ENCODE measurements around the gene ABCA1. TPM values are rescaled to one million over a fixed set of nuclear protein-coding genes. Genes with fewer than 3 reads are reported as not detected.

The ABCA1 gene
- polyA plus RNA-seq, 1 experiment: 29.6 TPM

DNA sequence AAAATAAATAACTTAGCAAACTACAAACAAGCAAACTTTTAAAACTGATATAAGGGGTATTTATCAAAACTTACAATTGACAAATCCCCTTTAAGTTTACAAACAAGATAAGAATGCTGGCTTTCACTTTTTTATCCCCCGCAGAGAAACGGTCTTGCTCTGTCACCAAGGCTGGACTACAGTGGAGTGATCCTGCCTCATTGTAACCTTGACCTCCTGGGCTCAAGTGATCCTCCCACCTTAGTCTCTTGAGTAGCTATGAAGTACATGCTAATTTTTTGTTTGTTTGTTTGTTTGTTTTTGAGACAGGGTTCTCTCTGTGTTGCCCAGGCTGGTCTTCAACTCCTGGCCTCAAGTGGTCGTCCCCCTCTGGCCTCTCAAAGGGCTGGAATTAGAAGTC is 189.5 kb downstream of the ABCA1 start:
- CTCF ChIA-PET: no interaction called here
- POLR2A ChIA-PET: no interaction called here
- Histone ChIP-seq H3K9me3 (ENCODE audit: control insufficient read depth, insufficient read depth, low read length) (no peaks in the 10 kb centered on the region), H3K27ac (ENCODE audit: low read depth, low read length) (no peak overlapping the region), H3K4me3 (ENCODE audit: low read depth, low read length) (no peak overlapping the region), H3K27me3 (ENCODE audit: control insufficient read depth, insufficient read depth, low read length) (no peaks in the 10 kb centered on the region)
- TF ChIP-seq, protein P1, sequence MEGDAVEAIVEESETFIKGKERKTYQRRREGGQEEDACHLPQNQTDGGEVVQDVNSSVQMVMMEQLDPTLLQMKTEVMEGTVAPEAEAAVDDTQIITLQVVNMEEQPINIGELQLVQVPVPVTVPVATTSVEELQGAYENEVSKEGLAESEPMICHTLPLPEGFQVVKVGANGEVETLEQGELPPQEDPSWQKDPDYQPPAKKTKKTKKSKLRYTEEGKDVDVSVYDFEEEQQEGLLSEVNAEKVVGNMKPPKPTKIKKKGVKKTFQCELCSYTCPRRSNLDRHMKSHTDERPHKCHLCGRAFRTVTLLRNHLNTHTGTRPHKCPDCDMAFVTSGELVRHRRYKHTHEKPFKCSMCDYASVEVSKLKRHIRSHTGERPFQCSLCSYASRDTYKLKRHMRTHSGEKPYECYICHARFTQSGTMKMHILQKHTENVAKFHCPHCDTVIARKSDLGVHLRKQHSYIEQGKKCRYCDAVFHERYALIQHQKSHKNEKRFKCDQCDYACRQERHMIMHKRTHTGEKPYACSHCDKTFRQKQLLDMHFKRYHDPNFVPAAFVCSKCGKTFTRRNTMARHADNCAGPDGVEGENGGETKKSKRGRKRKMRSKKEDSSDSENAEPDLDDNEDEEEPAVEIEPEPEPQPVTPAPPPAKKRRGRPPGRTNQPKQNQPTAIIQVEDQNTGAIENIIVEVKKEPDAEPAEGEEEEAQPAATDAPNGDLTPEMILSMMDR (IDR thresholded peaks at IDR 0.05; ENCODE audit: low read depth, low read length): no peak
- no peak for DNase-seq (ENCODE audit: low read depth, low spot score)

Other genes starting within 250 kb of the ABCA1 start
- gene OR13D1, start 233.6 kb downstream of the ABCA1 start, polyA plus RNA-seq (2011; rRNA removed): not detected in 2 replicates
- gene NIPSNAP3A, start 180.5 kb downstream of the ABCA1 start, polyA plus RNA-seq (2011; rRNA removed): 30.5 and 42.5 TPM in 2 replicates
- gene NIPSNAP3B, start 164.0 kb downstream of the ABCA1 start, polyA plus RNA-seq (2011; rRNA removed): 1.4 and 1.8 TPM in 2 replicates